Karpas-422 (cell line): ENCODE data around the gene ZNF689. TPM values are rescaled to one million over a fixed set of nuclear protein-coding genes. Genes with fewer than 3 reads are reported as not detected.

Experiments used
- DNase-seq: peaks from one replicate; pipeline ENCODE4 v3.0.0-alpha.2; 2015
- H2AFZ ChIP-seq: fragments of 200-600 bp; sonication (generic); 2 replicates; pipeline ENCODE4 v1.6.1; 2014; ENCODE audit warnings: antibody characterized with exemption, low read length, mixed read lengths
- H3K27ac ChIP-seq: fragments of 200-600 bp; sonication (generic); 2 replicates; pipeline ENCODE4 v1.5.1; 2014; ENCODE audit warnings: mild to moderate bottlenecking, low read length, moderate library complexity
- H3K27me3 ChIP-seq: fragments of 200-600 bp; sonication (generic); 2 replicates; pipeline ENCODE4 v1.6.1; 2014; ENCODE audit warnings: low read length, mixed read lengths
- H3K36me3 ChIP-seq: fragments of 200-600 bp; sonication (generic); 2 replicates; pipeline ENCODE4 v1.6.1; 2014; ENCODE audit warnings: low read length, mixed read lengths; ENCODE audit not compliant: insufficient read depth
- H3K4me1 ChIP-seq: fragments of 200-600 bp; sonication (generic); 2 replicates; pipeline ENCODE4 v1.6.1; 2014; ENCODE audit warnings: mild to moderate bottlenecking, low read length, mixed read lengths
- H3K4me2 ChIP-seq: fragments of 200-600 bp; sonication (generic); 2 replicates; pipeline ENCODE4 v1.6.1; 2014; ENCODE audit warnings: low read length, low read depth, mild to moderate bottlenecking; ENCODE audit not compliant: poor library complexity, severe bottlenecking
- H3K4me3 ChIP-seq: fragments of 200-600 bp; sonication (generic); 2 replicates; pipeline ENCODE4 v1.5.1; 2014; ENCODE audit warnings: mild to moderate bottlenecking, antibody characterized with exemption, low read length, mixed read lengths
- H3K79me2 ChIP-seq: fragments of 200-600 bp; sonication (generic); 2 replicates; pipeline ENCODE4 v1.6.1; 2014; ENCODE audit warnings: mild to moderate bottlenecking, low read length, mixed read lengths
- H3K9ac ChIP-seq: fragments of 200-600 bp; sonication (generic); 2 replicates; pipeline ENCODE4 v1.6.0; 2014; ENCODE audit warnings: low read length
- H3K9me2 ChIP-seq: fragments of 200-600 bp; sonication (generic), shearing (Covaris generic); replicated peaks from 2 replicates; pipeline ENCODE4 v1.6.0; 2014; ENCODE audit warnings: mild to moderate bottlenecking, low read length, moderate library complexity; ENCODE audit not compliant: insufficient read depth
- H3K9me3 ChIP-seq: fragments of 300-700, 200-600 bp; sonication (generic); 2 replicates; pipeline ENCODE4 v1.6.1; 2014; ENCODE audit warnings: low read length, mixed read lengths
- H4K20me1 ChIP-seq: fragments of 200-600 bp; sonication (generic); 2 replicates; pipeline ENCODE4 v1.6.1; 2014; ENCODE audit warnings: mild to moderate bottlenecking, antibody characterized with exemption, low read length, low read depth; ENCODE audit not compliant: insufficient read depth
- total RNA-seq: library from RNA; depleted of rRNA; stranded (reverse); fragments of >200 nt; shearing (Covaris generic); gene quantifications from 2 replicates; pipeline ENCODE4 v1.2.3, GENCODE V29; 2014; ENCODE audit warnings: low replicate concordance; rRNA removed

Gene ZNF689
- total RNA-seq = 6.9 and 7.5 TPM in 2 replicates

- Histone ChIP-seq H3K4me2 (peak within 1 kb of the TSS; percentile 79), H3K36me3 (0 out of 2 replicates have a peak, but pooled peaks cover 3% of the 10 kb centered on the region), H3K9ac (peak within 1 kb of the TSS; percentile 97), H3K79me2 (peaks cover 26% of the 10 kb centered on the region), H3K9me3 (no peaks in the 10 kb centered on the region), H3K27me3 (no peaks in the 10 kb centered on the region), H2AFZ (peak within 1 kb of the TSS; percentile 88), H3K4me3 (peak within 1 kb of the TSS; percentile 85), H3K4me1 (peaks cover 28% of the 10 kb centered on the region), H3K27ac (peak within 1 kb of the TSS; percentile 76), H3K9me2 (no peaks in the 10 kb centered on the region), H4K20me1 (no peaks in the 10 kb centered on the region)
- peak; percentile 99 for DNase-seq
Observed at GRCh38 chr16:30609926-30610839, at the start of gene ZNF689. Gene ZNF689 (minus strand): TSS chr16:30610389. CDS start chr16:30610041, 348 bp downstream.

GRCh38 chr16:30658731-30659506 is 48.7 kb upstream of the ZNF689 start:
- Histone ChIP-seq H3K4me3 (peak overlapping the region; percentile 95), H3K4me2 (peak overlapping the region; percentile 100), H3K27ac (peak overlapping the region; percentile 88), H4K20me1 (peaks cover 7% of the 10 kb centered on the region; the same call in 1 of the 2 replicates), H3K79me2 (peaks cover 42% of the 10 kb centered on the region), H3K9ac (peak overlapping the region; percentile 84), H3K9me3 (no peaks in the 10 kb centered on the region), H3K4me1 (peaks cover 35% of the 10 kb centered on the region), H3K27me3 (no peaks in the 10 kb centered on the region), H3K36me3 (peaks cover 33% of the 10 kb centered on the region), H3K9me2 (no peaks in the 10 kb centered on the region), H2AFZ (peak overlapping the region; percentile 16; the same call in 1 of the 2 replicates)
- peak; percentile 98 for DNase-seq

- peak within 1 kb of the TSS; percentile 100 for H3K4me2 ChIP-seq
- DNase-seq = peak; percentile 100
- H3K9me2 ChIP-seq = no peaks in the 10 kb centered on the region
- H3K79me2 ChIP-seq = peaks cover 34% of the 10 kb centered on the region
- peak within 1 kb of the TSS; percentile 88 for H3K27ac ChIP-seq
- H3K4me1 ChIP-seq = peaks cover 35% of the 10 kb centered on the region
- no peaks in the 10 kb centered on the region for H3K9me3 ChIP-seq
- peak within 1 kb of the TSS; percentile 95 for H3K4me3 ChIP-seq
- H2AFZ ChIP-seq = peak within 1 kb of the TSS; percentile 50; the same call in 1 of the 2 replicates
- H3K27me3 ChIP-seq = no peaks in the 10 kb centered on the region
- H4K20me1 ChIP-seq = peaks cover 4% of the 10 kb centered on the region; the same call in 1 of the 2 replicates
- H3K9ac ChIP-seq = peak within 1 kb of the TSS; percentile 84
- peaks cover 28% of the 10 kb centered on the region for H3K36me3 ChIP-seq
Observed at GRCh38 chr16:30657866-30658730, 47.9 kb upstream of the ZNF689 start, which contains the start of gene FBRS. Gene FBRS (plus strand): TSS chr16:30658431. CDS start chr16:30659519, 1,088 bp downstream.

GRCh38 chr16:30656974-30657865 is 47.0 kb upstream of the ZNF689 start:
- peak overlapping the region; percentile 51 for H3K27ac ChIP-seq
- no peaks in the 10 kb centered on the region for H4K20me1 ChIP-seq
- H3K36me3 ChIP-seq = peaks cover 19% of the 10 kb centered on the region
- H3K9ac ChIP-seq = peak overlapping the region; percentile 84
- peak overlapping the region; percentile 71 for H3K4me3 ChIP-seq
- no peak for DNase-seq
- H3K79me2 ChIP-seq = peaks cover 32% of the 10 kb centered on the region
- peak overlapping the region; percentile 50; the same call in 1 of the 2 replicates for H2AFZ ChIP-seq
- H3K9me3 ChIP-seq = no peaks in the 10 kb centered on the region
- H3K4me2 ChIP-seq = peak overlapping the region; percentile 79
- no peaks in the 10 kb centered on the region for H3K27me3 ChIP-seq
- H3K9me2 ChIP-seq = no peaks in the 10 kb centered on the region
- H3K4me1 ChIP-seq = peaks cover 36% of the 10 kb centered on the region

GRCh38 chr16:30656388-30656787 is 46.2 kb upstream of the ZNF689 start:
- Histone ChIP-seq H3K9ac (0 out of 2 replicates have a peak overlapping the region, but pooled peaks have one; percentile 84), H2AFZ (no peak overlapping the region), H3K4me1 (peaks cover 38% of the 10 kb centered on the region), H3K9me3 (no peaks in the 10 kb centered on the region), H3K9me2 (no peaks in the 10 kb centered on the region), H3K27ac (no peak overlapping the region), H3K79me2 (peaks cover 29% of the 10 kb centered on the region), H3K36me3 (peaks cover 13% of the 10 kb centered on the region; the same call in 1 of the 2 replicates), H4K20me1 (no peaks in the 10 kb centered on the region), H3K27me3 (no peaks in the 10 kb centered on the region), H3K4me2 (no peak overlapping the region), H3K4me3 (no peak overlapping the region)
- no peak for DNase-seq

GRCh38 chr16:30655815-30656347 is 45.7 kb upstream of the ZNF689 start:
- no peak for DNase-seq
- no peaks in the 10 kb centered on the region for H4K20me1 ChIP-seq
- no peak overlapping the region for H3K4me3 ChIP-seq

More at GRCh38 chr16:30655815-30656347, 45.7 kb upstream of the ZNF689 start:
- Histone ChIP-seq H3K9me2 (no peaks in the 10 kb centered on the region), H3K4me2 (no peak overlapping the region), H3K27me3 (no peaks in the 10 kb centered on the region), H3K36me3 (peaks cover 8% of the 10 kb centered on the region; the same call in 1 of the 2 replicates), H3K9me3 (no peaks in the 10 kb centered on the region), H3K27ac (no peak overlapping the region), H2AFZ (no peak overlapping the region), H3K4me1 (peaks cover 33% of the 10 kb centered on the region), H3K9ac (no peak overlapping the region), H3K79me2 (peaks cover 24% of the 10 kb centered on the region)
